RWPE2 (cell line): Measurements from ENCODE around the gene SPACA5B.
"Not testable (repeated sequence)": the region's sequence is repeated elsewhere in the genome, so short reads cannot be mapped to it uniquely, and the experiment has no call there.

ENCODE experiments used
- ATAC-seq: fragments of 200-7000 bp; cut with Tn5 transposase; 3 replicates; pipeline ENCODE4 v1.9.1; 2021; ENCODE audit warnings: low read depth
- DNase-seq: peaks from one replicate; pipeline ENCODE4 v3.0.0-alpha.2; 2020; ENCODE audit warnings: low spot score
- H3K27ac ChIP-seq: fragments of 450-650 bp; 2 replicates; pipeline ENCODE4 v1.5.1; 2017; ENCODE audit warnings: mild to moderate bottlenecking; ENCODE audit not compliant: poor library complexity, severe bottlenecking
- H3K27me3 ChIP-seq: fragments of 250-450 bp; sonication (Bioruptor Pico); 2 replicates; pipeline ENCODE4 v1.5.1; 2021; ENCODE audit warnings: mild to moderate bottlenecking, moderate library complexity; ENCODE audit not compliant: insufficient read depth, poor library complexity, severe bottlenecking
- H3K36me3 ChIP-seq: fragments of 250-450 bp; sonication (Bioruptor Pico); 2 replicates; pipeline ENCODE4 v1.5.1; 2020; ENCODE audit warnings: low read depth, mild to moderate bottlenecking, moderate library complexity
- H3K4me1 ChIP-seq: fragments of 250-450 bp; sonication (Bioruptor Pico); 2 replicates; pipeline ENCODE4 v1.5.1; 2021; ENCODE audit warnings: mild to moderate bottlenecking, moderate library complexity; ENCODE audit not compliant: insufficient read depth, poor library complexity, severe bottlenecking
- H3K4me3 ChIP-seq: fragments of 250-450 bp; sonication (Bioruptor Pico); 2 replicates; pipeline ENCODE4 v1.5.1; 2021; ENCODE audit warnings: mild to moderate bottlenecking, moderate library complexity; ENCODE audit not compliant: severe bottlenecking
- H3K9me3 ChIP-seq: fragments of 250-450 bp; sonication (Bioruptor Pico); 2 replicates; pipeline ENCODE4 v1.5.1; 2021; ENCODE audit warnings: mild to moderate bottlenecking, moderate library complexity; ENCODE audit not compliant: severe bottlenecking
- TF ChIP-seq, protein P1 (sequence below): fragments of 450-650 bp; IDR thresholded peaks from one replicate; pipeline ENCODE4 v1.5.1; 2017; ENCODE audit warnings: mild to moderate bottlenecking, moderate library complexity; ENCODE audit not compliant: poor library complexity, severe bottlenecking

Gene SPACA5B

GRCh38 chrX:48179691-48180090, 49.3 kb downstream of the SPACA5B start:
- Histone ChIP-seq H3K27ac (no peak overlapping the region), H3K36me3 (no peaks in the 10 kb centered on the region), H3K4me1 (no peaks in the 10 kb centered on the region), H3K27me3 (no peaks in the 10 kb centered on the region), H3K4me3 (no peak overlapping the region), H3K9me3 (no peaks in the 10 kb centered on the region)
- DNase-seq, result no peak
- TF ChIP-seq, protein P1, sequence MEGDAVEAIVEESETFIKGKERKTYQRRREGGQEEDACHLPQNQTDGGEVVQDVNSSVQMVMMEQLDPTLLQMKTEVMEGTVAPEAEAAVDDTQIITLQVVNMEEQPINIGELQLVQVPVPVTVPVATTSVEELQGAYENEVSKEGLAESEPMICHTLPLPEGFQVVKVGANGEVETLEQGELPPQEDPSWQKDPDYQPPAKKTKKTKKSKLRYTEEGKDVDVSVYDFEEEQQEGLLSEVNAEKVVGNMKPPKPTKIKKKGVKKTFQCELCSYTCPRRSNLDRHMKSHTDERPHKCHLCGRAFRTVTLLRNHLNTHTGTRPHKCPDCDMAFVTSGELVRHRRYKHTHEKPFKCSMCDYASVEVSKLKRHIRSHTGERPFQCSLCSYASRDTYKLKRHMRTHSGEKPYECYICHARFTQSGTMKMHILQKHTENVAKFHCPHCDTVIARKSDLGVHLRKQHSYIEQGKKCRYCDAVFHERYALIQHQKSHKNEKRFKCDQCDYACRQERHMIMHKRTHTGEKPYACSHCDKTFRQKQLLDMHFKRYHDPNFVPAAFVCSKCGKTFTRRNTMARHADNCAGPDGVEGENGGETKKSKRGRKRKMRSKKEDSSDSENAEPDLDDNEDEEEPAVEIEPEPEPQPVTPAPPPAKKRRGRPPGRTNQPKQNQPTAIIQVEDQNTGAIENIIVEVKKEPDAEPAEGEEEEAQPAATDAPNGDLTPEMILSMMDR, result no peak
- ATAC-seq, result no peak; the same call in 2 of the 3 replicates

GRCh38 chrX:48180811-48181210, 50.4 kb downstream of the SPACA5B start:
- TF ChIP-seq, protein P1, result no peak
- DNase-seq (no peak), ATAC-seq (no peak)
- H3K9me3 ChIP-seq, result no peaks in the 10 kb centered on the region
- H3K27ac ChIP-seq, result no peak overlapping the region
- H3K4me3 ChIP-seq, result no peak overlapping the region
- H3K4me1 ChIP-seq, result no peaks in the 10 kb centered on the region
- H3K36me3 ChIP-seq, result no peaks in the 10 kb centered on the region
- no peaks in the 10 kb centered on the region for H3K27me3 ChIP-seq

- not testable (repeated sequence) for DNase-seq, H3K4me3 ChIP-seq, H3K4me1 ChIP-seq, H3K27ac ChIP-seq, H3K36me3 ChIP-seq, H3K9me3 ChIP-seq, H3K27me3 ChIP-seq, ATAC-seq
Measured at GRCh38 chrX:48181882-48182281, 51.5 kb downstream of the SPACA5B start.
